ENCODE measurements around the gene DDX46. TPM values are rescaled to one million over a fixed set of nuclear protein-coding genes. Genes with fewer than 3 reads are reported as not detected.

DDX46 gene
- total and polyA plus RNA-seq, 2 of the 8 experiments (the other 6 are each of a cell fraction or from before 2014, with no cell fraction given) = 22.6 to 110 TPM

DNA sequence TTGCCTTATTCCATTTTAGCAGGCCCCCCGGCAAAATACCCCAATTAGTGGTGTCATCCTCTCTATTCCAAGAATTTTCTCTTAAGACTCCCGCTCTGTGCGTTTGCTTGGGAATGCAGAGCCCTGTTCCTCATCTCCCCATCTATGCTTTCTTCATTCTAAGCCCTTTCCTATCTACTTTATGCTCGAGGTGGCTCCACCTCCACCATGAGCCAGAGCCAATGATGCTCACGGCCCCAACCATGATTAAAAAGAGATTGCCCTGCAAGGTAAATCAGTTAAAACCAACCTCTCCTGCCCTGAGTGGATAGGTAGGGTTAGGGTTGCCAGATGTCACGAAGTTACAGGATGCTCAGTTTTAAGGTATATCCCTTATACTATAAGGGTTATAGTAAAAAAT is 114.9 kb downstream of the DDX46 start:
- WGBS, 2 experiments (ENCODE audit: extremely low coverage in 1 of 2, insufficient coverage in 1 of 2, insufficient read length in 1 of 2, insufficient replicate concordance in 2 of 2, low coverage in 1 of 2, low lambda C conversion rate in 2 of 2, missing lambda C conversion rate in 1 of 2) = 73% methylated on average over 6 of the region's 6 CpGs; no CpG with 5 or more reads in 1 of the 2 experiments
- peak overlapping the region in 1 of 4 experiments; percentile 75; a peak in 3 of 8 replicates for H3K4me3 ChIP-seq (ENCODE audit: extremely low read depth in 1 of 4, insufficient read depth in 2 of 4, low read depth in 3 of 4, low read length in 4 of 4)
- no peak overlapping the region for H3K27ac ChIP-seq (ENCODE audit: low read depth, low read length)
- TF ChIP-seq, protein P1, sequence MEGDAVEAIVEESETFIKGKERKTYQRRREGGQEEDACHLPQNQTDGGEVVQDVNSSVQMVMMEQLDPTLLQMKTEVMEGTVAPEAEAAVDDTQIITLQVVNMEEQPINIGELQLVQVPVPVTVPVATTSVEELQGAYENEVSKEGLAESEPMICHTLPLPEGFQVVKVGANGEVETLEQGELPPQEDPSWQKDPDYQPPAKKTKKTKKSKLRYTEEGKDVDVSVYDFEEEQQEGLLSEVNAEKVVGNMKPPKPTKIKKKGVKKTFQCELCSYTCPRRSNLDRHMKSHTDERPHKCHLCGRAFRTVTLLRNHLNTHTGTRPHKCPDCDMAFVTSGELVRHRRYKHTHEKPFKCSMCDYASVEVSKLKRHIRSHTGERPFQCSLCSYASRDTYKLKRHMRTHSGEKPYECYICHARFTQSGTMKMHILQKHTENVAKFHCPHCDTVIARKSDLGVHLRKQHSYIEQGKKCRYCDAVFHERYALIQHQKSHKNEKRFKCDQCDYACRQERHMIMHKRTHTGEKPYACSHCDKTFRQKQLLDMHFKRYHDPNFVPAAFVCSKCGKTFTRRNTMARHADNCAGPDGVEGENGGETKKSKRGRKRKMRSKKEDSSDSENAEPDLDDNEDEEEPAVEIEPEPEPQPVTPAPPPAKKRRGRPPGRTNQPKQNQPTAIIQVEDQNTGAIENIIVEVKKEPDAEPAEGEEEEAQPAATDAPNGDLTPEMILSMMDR (IDR thresholded peaks at IDR 0.05; ENCODE audit: control extremely low read depth in 1 of 3, insufficient read depth in 1 of 3, low read depth in 1 of 3, low read length in 3 of 3) = no peak
- TF ChIP-seq RBBP5 (IDR thresholded peaks at IDR 0.05; ENCODE audit: borderline replicate concordance, low read depth, low read length) (no peak), RNF2 (IDR thresholded peaks at IDR 0.05; ENCODE audit: borderline replicate concordance, low read depth, low read length, missing control alignments, poor library complexity, severe bottlenecking) (no peak), TCF12 (IDR thresholded peaks at IDR 0.05; ENCODE audit: low read depth, low read length) (no peak), SUZ12 (IDR thresholded peaks at IDR 0.05; ENCODE audit: low read length) (no peak), SIX5 (IDR thresholded peaks at IDR 0.05; ENCODE audit: low read depth, low read length) (no peak), CBX5 (IDR thresholded peaks at IDR 0.05; ENCODE audit: low read depth, low read length) (no peak), SIRT6 (IDR thresholded peaks at IDR 0.05; ENCODE audit: low read length) (no peak), BRCA1 (IDR thresholded peaks at IDR 0.05; ENCODE audit: low read depth, low read length) (no peak)
- TF ChIP-seq, protein P2, sequence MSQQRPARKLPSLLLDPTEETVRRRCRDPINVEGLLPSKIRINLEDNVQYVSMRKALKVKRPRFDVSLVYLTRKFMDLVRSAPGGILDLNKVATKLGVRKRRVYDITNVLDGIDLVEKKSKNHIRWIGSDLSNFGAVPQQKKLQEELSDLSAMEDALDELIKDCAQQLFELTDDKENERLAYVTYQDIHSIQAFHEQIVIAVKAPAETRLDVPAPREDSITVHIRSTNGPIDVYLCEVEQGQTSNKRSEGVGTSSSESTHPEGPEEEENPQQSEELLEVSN (IDR thresholded peaks at IDR 0.05) = no peak

More for the DNA sequence above, 114.9 kb downstream of the DDX46 start:
- no peaks in the 10 kb centered on the region for H4K20me1 ChIP-seq (replicated peaks in 1 of 2; ENCODE audit: control insufficient read depth in 1 of 2, insufficient read depth in 2 of 2, low read length in 2 of 2)
- H3K23ac ChIP-seq (ENCODE audit: insufficient read length) = no peak overlapping the region
- H4K8ac ChIP-seq (ENCODE audit: extremely low read depth, insufficient read depth, low read length) = no peak overlapping the region
- H3K56ac ChIP-seq (replicated peaks; ENCODE audit: insufficient read length, low read depth, low read length) = no peak overlapping the region
- DNase-seq (ENCODE audit: low read depth in 1 of 2, low spot score in 2 of 2) (no peak), FAIRE-seq (no peak)
- no peak overlapping the region for H3K9ac ChIP-seq (replicated peaks in 1 of 4; ENCODE audit: extremely low read depth in 1 of 4, low read depth in 3 of 4, low read length in 3 of 4)
- H2BK120ac ChIP-seq (replicated peaks; ENCODE audit: low read depth, low read length) = no peak overlapping the region
- H3K36me3 ChIP-seq (ENCODE audit: control insufficient read depth in 2 of 4, insufficient read depth in 4 of 4, low read length in 3 of 4) = no peaks in the 10 kb centered on the region
- H4K91ac ChIP-seq (replicated peaks; ENCODE audit: insufficient read length, low read length) = peak overlapping the region; percentile 83
- ChIA-PET POLR2A (ENCODE audit: partially characterized antibody) (interaction anchor here (0.6 to 5.6 kb wide), 12 partner anchors 10 to 529 kb away, joined by 3 to 54 read pairs (median 4); partner anchors contain the start of genes C5orf24 and PCBD2), CTCF (ENCODE audit: partially characterized antibody) (interaction anchor here (0.5 to 1.2 kb wide), 5 partner anchors 9 to 96 kb away, joined by 3 read pairs; no protein-coding TSS in a partner anchor)
- H3K27me3 ChIP-seq (replicated peaks in 1 of 4; ENCODE audit: control insufficient read depth in 3 of 4, extremely low read depth in 1 of 4, insufficient read depth in 3 of 4, low read length in 3 of 4) = no peaks in the 10 kb centered on the region
- H2BK5ac ChIP-seq (ENCODE audit: low read depth, low read length) = no peak overlapping the region
- no peak overlapping the region for H3K14ac ChIP-seq (ENCODE audit: insufficient read length)
- no peaks in the 10 kb centered on the region for H3K9me3 ChIP-seq (ENCODE audit: insufficient read depth in 2 of 2, low read depth in 1 of 2, low read length in 1 of 2)
- 0 out of 2 replicates have a peak, but pooled peaks cover 3% of the 10 kb centered on the region for H3K79me1 ChIP-seq (ENCODE audit: low read depth, low read length)
- peaks cover 0 to 12% (median 8%) of the 10 kb centered on the region in 4 experiments; a peak in 6 of 7 replicates for H3K4me1 ChIP-seq (replicated peaks in 1 of 4; ENCODE audit: control insufficient read depth in 3 of 4, insufficient read depth in 4 of 4, low read length in 3 of 4)
- H3K79me2 ChIP-seq (ENCODE audit: control insufficient read depth in 1 of 2, insufficient read depth in 2 of 2, low read length in 2 of 2) = no peaks in the 10 kb centered on the region; a peak in 2 of 4 replicates
- peak overlapping the region; percentile 78 to 87; a peak in 3 of 4 replicates for H3K4me2 ChIP-seq (ENCODE audit: insufficient read depth in 1 of 2, low read depth in 2 of 2, low read length in 2 of 2)
- H3K4ac ChIP-seq (replicated peaks; ENCODE audit: insufficient read length, low read depth, low read length) = no peak overlapping the region
- H2AFZ ChIP-seq (ENCODE audit: low read length) = peak overlapping the region; percentile 96; the same call in 1 of the 2 replicates
- no peak overlapping the region for H2BK20ac ChIP-seq (ENCODE audit: low read length)
- H3K18ac ChIP-seq (ENCODE audit: extremely low read depth, low read length) = peak overlapping the region; percentile 98; the same call in 1 of the 2 replicates
- peaks cover 9% of the 10 kb centered on the region for H3K23me2 ChIP-seq (ENCODE audit: low read depth, low read length)
- H2BK15ac ChIP-seq (ENCODE audit: low read length) = no peak overlapping the region
- H2AK5ac ChIP-seq (ENCODE audit: low read depth, low read length) = no peak overlapping the region
- H2BK12ac ChIP-seq (ENCODE audit: low read depth, low read length) = no peak overlapping the region
- H4K5ac ChIP-seq (ENCODE audit: insufficient read length, low read depth, low read length) = peak overlapping the region; percentile 91
